ENCODE measurements around the gene GPRC5B. TPM values are rescaled to one million over a fixed set of nuclear protein-coding genes. Genes with fewer than 3 reads are reported as not detected.
A peak's percentile ranks its signal among the peaks of the same experiment; 100 is the strongest.

Gene GPRC5B
- total and polyA plus RNA-seq, 2 of the 8 experiments (the other 6 are each of a cell fraction or from before 2014, with no cell fraction given), result 106 to 160 TPM

DNA sequence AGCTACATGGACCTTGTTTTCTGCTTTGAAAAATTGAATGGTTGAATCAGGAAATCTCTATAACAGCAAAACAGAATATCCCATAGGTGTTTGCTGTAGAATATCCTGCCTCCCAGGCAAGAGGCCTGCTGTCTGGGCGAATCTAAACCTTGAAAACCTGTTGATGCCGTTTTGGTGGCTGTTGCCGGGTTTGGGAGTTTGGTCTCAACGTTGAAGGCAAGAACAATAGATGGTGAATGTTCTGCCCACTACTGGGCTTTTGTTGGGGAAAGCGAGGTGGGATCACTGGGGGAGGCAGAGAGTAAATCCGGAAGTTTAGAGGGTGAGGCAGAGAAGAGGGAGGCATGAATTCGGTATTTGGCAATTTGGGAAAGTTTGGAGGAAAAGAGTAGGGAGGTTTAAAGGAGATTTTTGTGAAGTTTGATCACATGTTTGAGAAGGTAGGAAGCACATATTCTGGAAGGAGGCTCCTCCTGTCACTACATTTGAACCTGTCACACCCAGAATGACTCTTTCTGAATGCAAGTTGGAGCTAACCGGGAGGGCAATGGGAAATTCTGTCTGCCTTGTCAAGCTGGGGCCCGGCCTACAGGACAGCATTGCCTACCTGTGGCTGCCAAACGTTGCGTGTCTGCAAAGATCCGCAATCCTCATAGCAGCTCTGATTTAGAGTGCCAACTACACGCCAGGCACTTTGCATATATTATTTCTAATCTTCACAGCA, 46.5 kb downstream of the GPRC5B start:
- no peaks in the 10 kb centered on the region for H3K27me3 ChIP-seq (replicated peaks in 1 of 4; ENCODE audit: control insufficient read depth in 3 of 4, extremely low read depth in 1 of 4, insufficient read depth in 3 of 4, low read length in 3 of 4)
- peak overlapping the region; percentile 41 for H3K18ac ChIP-seq (ENCODE audit: extremely low read depth, low read length)
- peaks cover 0 to 13% (median 6%) of the 10 kb centered on the region in 4 experiments; a peak in 6 of 7 replicates for H3K4me1 ChIP-seq (replicated peaks in 1 of 4; ENCODE audit: control insufficient read depth in 3 of 4, insufficient read depth in 4 of 4, low read length in 3 of 4)
- peak overlapping the region; percentile 12; the same call in 1 of the 2 replicates for H2AFZ ChIP-seq (ENCODE audit: low read length)
- no peaks in the 10 kb centered on the region for H3K79me2 ChIP-seq (ENCODE audit: control insufficient read depth in 1 of 2, insufficient read depth in 2 of 2, low read length in 2 of 2)
- H4K8ac ChIP-seq (ENCODE audit: extremely low read depth, insufficient read depth, low read length), result no peak overlapping the region; the same call in 1 of the 2 replicates
- H3K79me1 ChIP-seq (ENCODE audit: low read depth, low read length), result no peaks in the 10 kb centered on the region
- H4K5ac ChIP-seq (ENCODE audit: insufficient read length, low read depth, low read length), result no peak overlapping the region
- DNase-seq (ENCODE audit: low read depth in 1 of 2, low spot score in 2 of 2), result no peak
- FAIRE-seq, result peak; percentile 28
- 53 to 100% methylated on average over 1 to 13 of the region's 13 CpGs for WGBS, 2 experiments (ENCODE audit: extremely low coverage in 1 of 2, insufficient coverage in 1 of 2, insufficient read length in 1 of 2, insufficient replicate concordance in 2 of 2, low coverage in 1 of 2, low lambda C conversion rate in 2 of 2, missing lambda C conversion rate in 1 of 2)
- no peak overlapping the region for H3K4me3 ChIP-seq (ENCODE audit: extremely low read depth in 1 of 4, insufficient read depth in 2 of 4, low read depth in 3 of 4, low read length in 4 of 4)
- peak overlapping the region; percentile 69 for H2BK120ac ChIP-seq (replicated peaks; ENCODE audit: low read depth, low read length)
- peak overlapping the region; percentile 70 for H4K91ac ChIP-seq (replicated peaks; ENCODE audit: insufficient read length, low read length)
- no peak overlapping the region for H3K14ac ChIP-seq (ENCODE audit: insufficient read length)
- H2BK12ac ChIP-seq (ENCODE audit: low read depth, low read length), result 0 out of 2 replicates have a peak overlapping the region, but pooled peaks have one; percentile 55
- POLR2A ChIA-PET (ENCODE audit: partially characterized antibody), result interaction anchor here (0.7 to 2.4 kb wide), 6 partner anchors 10 to 120 kb away, joined by 3 to 9 read pairs (median 3); partner anchors contain the start of genes IQCK and KNOP1
- no peak overlapping the region for H3K4ac ChIP-seq (replicated peaks; ENCODE audit: insufficient read length, low read depth, low read length)
- H3K9me3 ChIP-seq (ENCODE audit: insufficient read depth in 2 of 2, low read depth in 1 of 2, low read length in 1 of 2), result no peaks in the 10 kb centered on the region
- no peaks in the 10 kb centered on the region for H3K36me3 ChIP-seq (ENCODE audit: control insufficient read depth in 2 of 4, insufficient read depth in 4 of 4, low read length in 3 of 4)
- H2AK5ac ChIP-seq (ENCODE audit: low read depth, low read length), result no peak overlapping the region
- H3K23me2 ChIP-seq (ENCODE audit: low read depth, low read length), result peaks cover 2% of the 10 kb centered on the region; the same call in 1 of the 2 replicates
- peak overlapping the region; percentile 23 to 24; a peak in 2 of 4 replicates for H3K4me2 ChIP-seq (ENCODE audit: insufficient read depth in 1 of 2, low read depth in 2 of 2, low read length in 2 of 2)
- TF ChIP-seq TAF1 (IDR thresholded peaks at IDR 0.05; ENCODE audit: low read depth, low read length) (no peak), KDM4A (IDR thresholded peaks at IDR 0.05; ENCODE audit: low read depth, low read length, severe bottlenecking) (no peak), HDAC2 (IDR thresholded peaks at IDR 0.05; ENCODE audit: borderline replicate concordance in 1 of 2, low read depth in 2 of 2, low read length in 2 of 2) (0 out of 4 replicates have a peak, but pooled peaks of 1 of the 2 experiments have one; percentile 11), SIX5 (IDR thresholded peaks at IDR 0.05; ENCODE audit: low read depth, low read length) (no peak), ASH2L (IDR thresholded peaks at IDR 0.05; ENCODE audit: low read length) (peak; percentile 32), RAD21 (IDR thresholded peaks at IDR 0.05 in 1 of 2, conservative IDR thresholded peaks at IDR 0.05 in 1 of 2; ENCODE audit: low read depth in 2 of 2, low read length in 2 of 2) (peak; percentile 6 to 21; a peak in 2 of 4 replicates)
- TF ChIP-seq, protein P1, sequence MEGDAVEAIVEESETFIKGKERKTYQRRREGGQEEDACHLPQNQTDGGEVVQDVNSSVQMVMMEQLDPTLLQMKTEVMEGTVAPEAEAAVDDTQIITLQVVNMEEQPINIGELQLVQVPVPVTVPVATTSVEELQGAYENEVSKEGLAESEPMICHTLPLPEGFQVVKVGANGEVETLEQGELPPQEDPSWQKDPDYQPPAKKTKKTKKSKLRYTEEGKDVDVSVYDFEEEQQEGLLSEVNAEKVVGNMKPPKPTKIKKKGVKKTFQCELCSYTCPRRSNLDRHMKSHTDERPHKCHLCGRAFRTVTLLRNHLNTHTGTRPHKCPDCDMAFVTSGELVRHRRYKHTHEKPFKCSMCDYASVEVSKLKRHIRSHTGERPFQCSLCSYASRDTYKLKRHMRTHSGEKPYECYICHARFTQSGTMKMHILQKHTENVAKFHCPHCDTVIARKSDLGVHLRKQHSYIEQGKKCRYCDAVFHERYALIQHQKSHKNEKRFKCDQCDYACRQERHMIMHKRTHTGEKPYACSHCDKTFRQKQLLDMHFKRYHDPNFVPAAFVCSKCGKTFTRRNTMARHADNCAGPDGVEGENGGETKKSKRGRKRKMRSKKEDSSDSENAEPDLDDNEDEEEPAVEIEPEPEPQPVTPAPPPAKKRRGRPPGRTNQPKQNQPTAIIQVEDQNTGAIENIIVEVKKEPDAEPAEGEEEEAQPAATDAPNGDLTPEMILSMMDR (IDR thresholded peaks at IDR 0.05; ENCODE audit: control extremely low read depth in 1 of 3, insufficient read depth in 1 of 3, low read depth in 1 of 3, low read length in 3 of 3), result peak in 1 of 3 experiments; percentile 25; a peak in 1 of 4 replicates
- no peak overlapping the region for H2BK5ac ChIP-seq (ENCODE audit: low read depth, low read length)
- no peak overlapping the region for H3K56ac ChIP-seq (replicated peaks; ENCODE audit: insufficient read length, low read depth, low read length)
- H3K9ac ChIP-seq (replicated peaks in 1 of 4; ENCODE audit: extremely low read depth in 1 of 4, low read depth in 3 of 4, low read length in 3 of 4), result no peak overlapping the region; a peak in 2 of 7 replicates
- peak overlapping the region; percentile 75 for H2BK20ac ChIP-seq (ENCODE audit: low read length)
- CTCF ChIA-PET (ENCODE audit: partially characterized antibody), result interaction anchor here (0.8 to 1.4 kb wide), 5 partner anchors 9 to 49 kb away, joined by 3 to 5 read pairs (median 4); no protein-coding TSS in a partner anchor
- H3K27ac ChIP-seq (ENCODE audit: low read depth, low read length), result peak overlapping the region; percentile 42; the same call in 1 of the 2 replicates
- no peak overlapping the region for H2BK15ac ChIP-seq (ENCODE audit: low read length)
- H4K20me1 ChIP-seq (replicated peaks in 1 of 2; ENCODE audit: control insufficient read depth in 1 of 2, insufficient read depth in 2 of 2, low read length in 2 of 2), result no peaks in the 10 kb centered on the region
- H3K23ac ChIP-seq (ENCODE audit: insufficient read length), result no peak overlapping the region
